ENCODE measurements around the gene FMN1. TPM values are rescaled to one million over a fixed set of nuclear protein-coding genes. Genes with fewer than 3 reads are reported as not detected.

FMN1 gene
- total RNA-seq, 1 experiment from 2014 or later: 1.4 TPM

DNA sequence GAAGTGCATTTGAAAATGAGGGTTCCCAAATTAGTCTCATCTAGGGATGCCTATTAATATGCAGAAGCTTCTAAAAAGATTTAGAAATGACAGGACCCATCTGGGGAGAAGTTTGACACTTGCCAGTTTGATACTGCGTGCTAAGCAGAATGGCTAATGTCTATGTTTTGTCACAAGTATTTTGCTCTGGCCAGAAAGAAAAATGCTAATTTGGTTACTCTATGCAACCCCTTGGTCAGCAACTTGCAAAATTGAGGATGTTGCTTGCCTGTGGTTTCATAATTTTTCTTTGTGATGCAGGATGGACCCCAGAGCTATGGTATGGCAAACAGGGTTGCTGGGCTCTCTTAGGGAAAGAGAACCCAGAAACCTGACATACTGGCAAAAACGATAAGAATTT, 148.2 kb downstream of the FMN1 start:
- no peak for DNase-seq (ENCODE audit: low read depth)
- in situ Hi-C loops (cut with HindIII; ENCODE audit: low pct_unique_long_range_greater_than_20kb, low sequenced_read_pairs): no loop called here

GRCh38 chr15:33045066-33045810, 149.3 kb downstream of the FMN1 start:
- DNase-seq (ENCODE audit: low read depth): no peak
- in situ Hi-C loops (cut with HindIII; ENCODE audit: low pct_unique_long_range_greater_than_20kb, low sequenced_read_pairs): no loop called here

DNA sequence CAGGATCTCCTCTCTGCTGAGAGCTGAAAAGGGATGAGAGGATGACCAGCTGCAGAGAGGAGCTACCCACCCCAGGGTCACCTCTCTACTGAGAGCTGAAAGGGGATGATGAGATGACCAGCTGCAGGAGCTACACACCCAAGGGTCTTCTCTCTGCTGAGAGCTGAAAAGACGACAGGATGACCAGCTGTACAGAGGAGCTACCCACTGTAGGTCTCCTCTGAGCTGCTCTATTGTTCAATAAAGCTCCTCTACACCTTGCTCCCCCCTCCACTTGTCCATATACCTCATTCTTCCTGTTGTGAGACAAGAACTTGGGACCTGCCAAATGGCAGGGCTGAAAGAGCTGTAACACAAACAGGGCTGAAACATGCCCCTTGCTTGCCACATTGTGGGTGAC, 149.9 kb downstream of the FMN1 start:
- no peak for DNase-seq (ENCODE audit: low read depth)
- in situ Hi-C loops (cut with HindIII; ENCODE audit: low pct_unique_long_range_greater_than_20kb, low sequenced_read_pairs): no loop called here

GRCh38 chr15:33043636-33044035, 150.9 kb downstream of the FMN1 start:
- DNase-seq (ENCODE audit: low read depth): no peak
- in situ Hi-C loops (cut with HindIII; ENCODE audit: low pct_unique_long_range_greater_than_20kb, low sequenced_read_pairs): no loop called here

DNA sequence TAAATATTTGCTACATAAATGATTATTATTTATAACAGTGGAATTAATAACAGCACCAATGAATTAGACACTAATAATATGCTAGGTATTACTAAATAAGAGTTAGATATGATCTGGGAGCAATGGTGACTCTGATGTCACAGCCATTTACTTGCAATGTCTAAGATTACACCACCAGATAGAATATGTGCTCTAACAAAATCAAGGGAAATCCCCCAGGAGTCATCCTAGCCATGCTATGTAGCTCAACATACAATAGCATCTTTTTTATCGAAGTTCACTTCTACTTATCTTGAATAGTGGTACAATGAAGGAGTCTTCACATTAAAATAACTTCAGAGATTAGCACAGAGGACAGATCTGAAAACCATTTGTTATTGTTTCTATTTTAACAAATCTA, 154.0 kb downstream of the FMN1 start:
- in situ Hi-C loops (cut with HindIII; ENCODE audit: low pct_unique_long_range_greater_than_20kb, low sequenced_read_pairs): no loop called here
- DNase-seq (ENCODE audit: low read depth): no peak

- no peak for DNase-seq (ENCODE audit: low read depth)
- in situ Hi-C loops (cut with HindIII; ENCODE audit: low pct_unique_long_range_greater_than_20kb, low sequenced_read_pairs): no loop called here
Observed at GRCh38 chr15:33034588-33034987, 159.9 kb downstream of the FMN1 start.

GRCh38 chr15:33032053-33032452, 162.5 kb downstream of the FMN1 start:
- in situ Hi-C loops (cut with HindIII; ENCODE audit: low pct_unique_long_range_greater_than_20kb, low sequenced_read_pairs): no loop called here
- DNase-seq (ENCODE audit: low read depth): no peak

- no peak for DNase-seq (ENCODE audit: low read depth)
- in situ Hi-C loops (cut with HindIII; ENCODE audit: low pct_unique_long_range_greater_than_20kb, low sequenced_read_pairs): no loop called here
Observed at GRCh38 chr15:33031324-33031821, 163.1 kb downstream of the FMN1 start.

GRCh38 chr15:33030315-33030714, 164.2 kb downstream of the FMN1 start:
- no peak for DNase-seq (ENCODE audit: low read depth)
- in situ Hi-C loops (cut with HindIII; ENCODE audit: low pct_unique_long_range_greater_than_20kb, low sequenced_read_pairs): no loop called here

- in situ Hi-C loops (cut with HindIII; ENCODE audit: low pct_unique_long_range_greater_than_20kb, low sequenced_read_pairs): no loop called here
- DNase-seq (ENCODE audit: low read depth): no peak
Observed at GRCh38 chr15:33029109-33029652, 165.3 kb downstream of the FMN1 start.

GRCh38 chr15:33028495-33028894, 166.0 kb downstream of the FMN1 start:
- no peak for DNase-seq (ENCODE audit: low read depth)
- in situ Hi-C loops (cut with HindIII; ENCODE audit: low pct_unique_long_range_greater_than_20kb, low sequenced_read_pairs): no loop called here

GRCh38 chr15:33027306-33028035, 167.0 kb downstream of the FMN1 start:
- DNase-seq (ENCODE audit: low read depth): no peak
- in situ Hi-C loops (cut with HindIII; ENCODE audit: low pct_unique_long_range_greater_than_20kb, low sequenced_read_pairs): no loop called here

DNA sequence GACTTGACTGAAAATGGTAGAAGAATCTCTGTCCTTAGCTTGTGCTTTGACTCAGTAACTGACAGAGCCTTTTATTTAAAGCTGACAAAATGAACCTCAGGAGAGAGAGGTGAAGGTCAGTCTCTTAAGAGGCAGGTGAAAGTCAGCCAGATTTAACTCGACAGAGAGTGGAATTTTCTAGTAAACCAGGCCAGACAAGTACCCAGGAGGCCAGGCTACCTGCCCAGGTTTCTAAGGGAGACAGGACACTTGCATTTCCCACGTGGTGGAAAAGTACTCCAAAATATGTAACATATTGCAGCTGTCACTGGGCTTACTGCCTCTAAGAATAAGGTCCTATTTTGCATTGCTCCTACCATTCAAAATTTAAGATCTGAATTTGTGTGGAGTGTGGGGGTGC, 167.9 kb downstream of the FMN1 start:
- DNase-seq (ENCODE audit: low read depth): no peak
- in situ Hi-C loops (cut with HindIII; ENCODE audit: low pct_unique_long_range_greater_than_20kb, low sequenced_read_pairs): no loop called here

- in situ Hi-C loops (cut with HindIII; ENCODE audit: low pct_unique_long_range_greater_than_20kb, low sequenced_read_pairs): no loop called here
- DNase-seq (ENCODE audit: low read depth): no peak
Observed at GRCh38 chr15:33022629-33023028, 171.9 kb downstream of the FMN1 start.

DNA sequence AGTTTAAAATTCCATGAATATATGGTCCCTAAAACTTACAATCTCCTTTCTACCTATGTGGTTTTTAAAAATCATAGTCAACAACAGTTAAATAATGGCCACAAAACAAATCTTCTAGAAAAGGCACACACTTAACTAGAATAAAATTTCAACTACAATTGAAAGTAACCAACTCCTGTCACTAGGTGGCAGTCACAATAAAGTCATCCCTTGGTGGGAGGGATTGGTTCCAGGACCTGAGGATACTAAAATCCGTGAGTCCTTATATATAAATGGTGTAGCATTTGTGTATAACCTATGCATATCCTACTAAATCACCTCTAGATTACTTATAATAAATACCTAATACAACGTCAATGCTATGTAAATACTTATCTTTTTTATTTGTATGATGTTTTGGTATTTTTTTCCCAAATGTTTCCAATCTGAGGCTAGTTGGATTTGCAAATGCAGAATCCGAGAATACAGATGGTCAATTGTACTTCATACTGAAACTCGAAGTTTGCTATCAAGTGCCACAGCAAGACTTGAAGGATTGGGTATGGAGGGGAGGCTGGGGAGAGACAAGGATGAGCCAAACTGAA, 172.6 kb downstream of the FMN1 start:
- in situ Hi-C loops (cut with HindIII; ENCODE audit: low pct_unique_long_range_greater_than_20kb, low sequenced_read_pairs): no loop called here
- peak; percentile 33 for DNase-seq (ENCODE audit: low read depth)

DNA sequence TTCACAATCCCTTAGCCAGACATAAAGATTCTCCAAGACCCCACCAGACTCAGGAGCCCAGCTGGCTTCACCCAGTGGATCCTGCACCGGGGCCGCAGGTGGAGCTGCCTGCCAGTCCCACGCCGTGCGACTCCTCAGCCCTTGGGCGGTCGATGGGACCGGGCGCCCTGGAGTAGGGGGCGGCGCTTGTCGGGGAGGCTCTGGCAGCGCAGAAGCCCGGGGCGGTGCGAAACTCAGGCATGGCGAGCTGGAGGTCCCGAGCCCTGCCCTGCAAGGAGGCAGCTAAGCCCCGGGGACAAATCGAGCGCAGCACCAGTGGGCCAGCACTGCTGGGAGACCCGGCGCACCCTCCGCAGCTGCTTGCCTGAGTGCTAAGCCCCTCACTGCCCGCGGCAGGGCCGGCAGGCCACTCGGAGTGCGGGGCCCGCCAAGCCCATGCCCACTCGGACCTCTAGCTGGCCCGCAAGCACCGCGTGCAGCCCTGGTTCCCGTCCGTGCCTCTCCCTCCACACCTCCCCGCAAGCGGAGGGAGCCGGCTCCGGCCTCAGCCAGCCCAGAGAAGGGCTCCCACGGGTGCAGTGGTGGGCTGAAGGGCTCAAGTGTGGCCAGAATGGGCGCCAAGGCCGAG, 175.0 kb downstream of the FMN1 start:
- in situ Hi-C loops (cut with HindIII; ENCODE audit: low pct_unique_long_range_greater_than_20kb, low sequenced_read_pairs): no loop called here
- DNase-seq (ENCODE audit: low read depth): no peak

DNA sequence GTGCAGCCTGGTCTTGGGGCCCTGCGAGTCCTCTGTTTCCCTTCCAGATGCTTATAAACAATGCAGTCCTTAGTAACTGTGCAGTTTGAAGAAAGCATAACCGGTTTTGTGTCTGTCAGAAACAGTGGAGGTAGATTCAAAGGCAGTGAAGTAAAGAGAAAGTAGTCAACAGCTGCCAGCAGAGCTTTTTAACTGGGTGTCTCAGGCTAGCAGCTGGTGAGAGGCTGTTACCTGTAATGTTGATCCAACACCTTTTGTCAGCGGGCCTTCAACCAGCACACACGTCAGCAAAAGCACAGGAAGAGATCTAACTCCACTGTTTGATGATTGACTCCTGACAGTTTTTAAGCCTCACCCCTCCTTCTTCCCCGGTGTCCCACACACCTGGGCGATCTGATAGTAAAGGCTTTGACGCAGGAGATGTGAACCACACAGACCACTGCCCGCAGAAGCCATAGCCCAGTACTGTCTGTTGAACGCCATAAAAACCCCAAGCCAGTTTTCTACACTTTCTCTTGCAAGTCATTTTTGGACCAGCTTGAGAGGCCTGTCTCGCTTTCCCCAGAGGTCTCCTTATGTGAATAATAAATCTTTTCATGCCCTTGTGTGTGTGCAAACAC, 178.0 kb downstream of the FMN1 start:
- in situ Hi-C loops (cut with HindIII; ENCODE audit: low pct_unique_long_range_greater_than_20kb, low sequenced_read_pairs): no loop called here
- no peak for DNase-seq (ENCODE audit: low read depth)

DNA sequence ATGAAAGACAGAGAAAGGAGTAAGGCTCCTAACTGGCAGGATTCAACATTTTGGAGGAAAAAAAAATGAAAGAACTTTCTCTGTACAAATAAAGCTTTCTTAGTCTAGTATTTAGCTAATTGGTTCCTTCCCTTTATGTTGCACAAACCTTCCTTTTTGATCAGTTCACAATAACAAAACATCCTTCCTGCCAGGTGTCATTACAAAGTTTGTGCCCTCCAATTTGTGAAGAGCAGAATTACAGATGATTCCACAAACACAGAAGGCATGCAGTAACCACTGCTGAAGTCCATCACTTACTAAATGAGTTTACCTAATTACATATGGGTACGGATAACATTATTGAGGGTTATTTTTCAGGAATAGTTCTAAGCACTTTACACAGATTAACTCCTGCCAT, 179.9 kb downstream of the FMN1 start:
- no peak for DNase-seq (ENCODE audit: low read depth)

More for the DNA sequence above, 179.9 kb downstream of the FMN1 start:
- in situ Hi-C loops (cut with HindIII; ENCODE audit: low pct_unique_long_range_greater_than_20kb, low sequenced_read_pairs): no loop called here

Measured in Caki2 (cell line).